ENCODE measurements around the gene PLD3.

DNA sequence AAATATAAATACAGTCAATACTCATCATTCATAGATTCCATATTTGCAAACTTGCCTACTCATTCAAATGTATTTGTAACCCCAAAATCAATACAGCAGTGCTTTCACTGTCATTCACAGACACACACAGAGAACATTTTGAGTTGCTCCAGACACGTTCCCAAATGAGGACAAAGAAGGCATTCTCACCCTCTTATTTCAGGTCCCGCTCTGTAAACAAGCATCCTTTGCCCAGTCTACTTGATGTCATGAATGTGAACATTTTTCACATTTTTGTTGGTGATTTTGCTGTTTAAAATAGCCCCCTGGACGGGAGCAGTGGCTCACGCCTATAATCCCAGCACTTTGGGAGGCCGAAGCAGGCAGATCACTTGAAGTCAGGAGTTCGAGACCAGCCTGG is 15.8 kb upstream of the PLD3 start:
- TF ChIP-seq, protein P1, sequence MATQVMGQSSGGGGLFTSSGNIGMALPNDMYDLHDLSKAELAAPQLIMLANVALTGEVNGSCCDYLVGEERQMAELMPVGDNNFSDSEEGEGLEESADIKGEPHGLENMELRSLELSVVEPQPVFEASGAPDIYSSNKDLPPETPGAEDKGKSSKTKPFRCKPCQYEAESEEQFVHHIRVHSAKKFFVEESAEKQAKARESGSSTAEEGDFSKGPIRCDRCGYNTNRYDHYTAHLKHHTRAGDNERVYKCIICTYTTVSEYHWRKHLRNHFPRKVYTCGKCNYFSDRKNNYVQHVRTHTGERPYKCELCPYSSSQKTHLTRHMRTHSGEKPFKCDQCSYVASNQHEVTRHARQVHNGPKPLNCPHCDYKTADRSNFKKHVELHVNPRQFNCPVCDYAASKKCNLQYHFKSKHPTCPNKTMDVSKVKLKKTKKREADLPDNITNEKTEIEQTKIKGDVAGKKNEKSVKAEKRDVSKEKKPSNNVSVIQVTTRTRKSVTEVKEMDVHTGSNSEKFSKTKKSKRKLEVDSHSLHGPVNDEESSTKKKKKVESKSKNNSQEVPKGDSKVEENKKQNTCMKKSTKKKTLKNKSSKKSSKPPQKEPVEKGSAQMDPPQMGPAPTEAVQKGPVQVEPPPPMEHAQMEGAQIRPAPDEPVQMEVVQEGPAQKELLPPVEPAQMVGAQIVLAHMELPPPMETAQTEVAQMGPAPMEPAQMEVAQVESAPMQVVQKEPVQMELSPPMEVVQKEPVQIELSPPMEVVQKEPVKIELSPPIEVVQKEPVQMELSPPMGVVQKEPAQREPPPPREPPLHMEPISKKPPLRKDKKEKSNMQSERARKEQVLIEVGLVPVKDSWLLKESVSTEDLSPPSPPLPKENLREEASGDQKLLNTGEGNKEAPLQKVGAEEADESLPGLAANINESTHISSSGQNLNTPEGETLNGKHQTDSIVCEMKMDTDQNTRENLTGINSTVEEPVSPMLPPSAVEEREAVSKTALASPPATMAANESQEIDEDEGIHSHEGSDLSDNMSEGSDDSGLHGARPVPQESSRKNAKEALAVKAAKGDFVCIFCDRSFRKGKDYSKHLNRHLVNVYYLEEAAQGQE (IDR thresholded peaks at IDR 0.05; ENCODE audit: unreplicated experiment): no peak
- TF ChIP-seq EZH2 (IDR thresholded peaks at IDR 0.05; ENCODE audit: low read depth, unreplicated experiment): no peak
- TF ChIP-seq POLR2AphosphoS5 (IDR thresholded peaks at IDR 0.05; ENCODE audit: low read depth): no peak
- TF ChIP-seq, protein P2, sequence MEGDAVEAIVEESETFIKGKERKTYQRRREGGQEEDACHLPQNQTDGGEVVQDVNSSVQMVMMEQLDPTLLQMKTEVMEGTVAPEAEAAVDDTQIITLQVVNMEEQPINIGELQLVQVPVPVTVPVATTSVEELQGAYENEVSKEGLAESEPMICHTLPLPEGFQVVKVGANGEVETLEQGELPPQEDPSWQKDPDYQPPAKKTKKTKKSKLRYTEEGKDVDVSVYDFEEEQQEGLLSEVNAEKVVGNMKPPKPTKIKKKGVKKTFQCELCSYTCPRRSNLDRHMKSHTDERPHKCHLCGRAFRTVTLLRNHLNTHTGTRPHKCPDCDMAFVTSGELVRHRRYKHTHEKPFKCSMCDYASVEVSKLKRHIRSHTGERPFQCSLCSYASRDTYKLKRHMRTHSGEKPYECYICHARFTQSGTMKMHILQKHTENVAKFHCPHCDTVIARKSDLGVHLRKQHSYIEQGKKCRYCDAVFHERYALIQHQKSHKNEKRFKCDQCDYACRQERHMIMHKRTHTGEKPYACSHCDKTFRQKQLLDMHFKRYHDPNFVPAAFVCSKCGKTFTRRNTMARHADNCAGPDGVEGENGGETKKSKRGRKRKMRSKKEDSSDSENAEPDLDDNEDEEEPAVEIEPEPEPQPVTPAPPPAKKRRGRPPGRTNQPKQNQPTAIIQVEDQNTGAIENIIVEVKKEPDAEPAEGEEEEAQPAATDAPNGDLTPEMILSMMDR (conservative IDR thresholded peaks at IDR 0.05; ENCODE audit: low read depth in 2 of 2): no peak
- no peak for TF ChIP-seq JUNB (IDR thresholded peaks at IDR 0.05; ENCODE audit: unreplicated experiment)
- TF ChIP-seq, protein P3, sequence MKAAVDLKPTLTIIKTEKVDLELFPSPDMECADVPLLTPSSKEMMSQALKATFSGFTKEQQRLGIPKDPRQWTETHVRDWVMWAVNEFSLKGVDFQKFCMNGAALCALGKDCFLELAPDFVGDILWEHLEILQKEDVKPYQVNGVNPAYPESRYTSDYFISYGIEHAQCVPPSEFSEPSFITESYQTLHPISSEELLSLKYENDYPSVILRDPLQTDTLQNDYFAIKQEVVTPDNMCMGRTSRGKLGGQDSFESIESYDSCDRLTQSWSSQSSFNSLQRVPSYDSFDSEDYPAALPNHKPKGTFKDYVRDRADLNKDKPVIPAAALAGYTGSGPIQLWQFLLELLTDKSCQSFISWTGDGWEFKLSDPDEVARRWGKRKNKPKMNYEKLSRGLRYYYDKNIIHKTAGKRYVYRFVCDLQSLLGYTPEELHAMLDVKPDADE (IDR thresholded peaks at IDR 0.05): no peak
- no peak for TF ChIP-seq EZH2phosphoT487 (IDR thresholded peaks at IDR 0.05; ENCODE audit: unreplicated experiment)
- TF ChIP-seq NANOG (IDR thresholded peaks at IDR 0.05; ENCODE audit: borderline replicate concordance): no peak
- no peak for TF ChIP-seq ZNF331 (CRISPR knock-in tag; IDR thresholded peaks at IDR 0.05; ENCODE audit: low read depth)
- TF ChIP-seq CREB1 (CRISPR knock-in tag; IDR thresholded peaks at IDR 0.05; ENCODE audit: low read depth): no peak
